GM12801 (cell line): Measurements from ENCODE around the gene ZFYVE16.

Experiments used
- CTCF ChIP-seq: IDR thresholded peaks from one replicate; pipeline ENCODE4 v1.5.1; 2011; ENCODE audit warnings: control low read depth; ENCODE audit not compliant: insufficient read length; ENCODE audit errors: extremely low read depth

The ZFYVE16 gene

GRCh38 chr5:80437326-80437725 lies 29.5 kb downstream of the ZFYVE16 start:
- no peak for TF ChIP-seq CTCF

- no peak for TF ChIP-seq CTCF
Measured at GRCh38 chr5:80438739-80439138, 30.9 kb downstream of the ZFYVE16 start.

DNA sequence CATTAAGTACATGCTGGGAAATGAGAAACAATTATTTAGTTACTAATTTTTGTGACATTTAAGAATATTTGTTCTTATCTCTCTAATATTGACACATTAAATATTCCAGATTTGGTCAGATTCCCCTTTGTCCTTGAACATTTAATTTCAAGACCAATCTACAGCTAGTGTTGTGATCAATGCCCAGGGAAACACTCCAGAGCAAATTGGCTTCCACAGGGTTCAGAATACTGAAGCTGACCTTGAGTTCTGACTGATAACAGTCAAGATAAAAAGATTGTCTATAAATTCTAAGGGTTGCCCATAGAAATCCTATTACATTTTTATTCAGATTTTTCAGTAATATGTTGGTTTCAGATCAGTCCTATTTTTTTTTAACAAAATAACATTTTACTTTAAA lies 31.3 kb downstream of the ZFYVE16 start:
- TF ChIP-seq CTCF, result no peak

GRCh38 chr5:80442742-80443141 lies 34.9 kb downstream of the ZFYVE16 start:
- TF ChIP-seq CTCF, result no peak

DNA sequence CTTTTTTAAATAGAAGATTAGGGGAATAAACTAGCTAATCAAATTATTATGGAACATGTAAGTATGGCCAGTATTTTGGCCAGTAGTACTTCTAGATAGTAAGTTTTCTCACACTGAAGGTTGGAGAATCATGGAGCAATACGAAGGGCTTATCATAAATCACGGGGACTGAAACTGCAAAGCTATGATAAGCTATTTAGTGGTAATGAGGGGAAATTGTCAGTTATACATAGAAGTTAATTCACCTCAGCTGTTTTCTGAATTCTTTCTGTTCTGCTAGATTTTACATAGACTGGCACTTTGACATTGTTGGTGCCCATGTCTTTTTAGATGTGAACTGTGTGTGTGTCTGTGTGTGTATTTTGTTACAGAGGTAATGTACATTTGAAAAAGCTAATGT lies 45.5 kb downstream of the ZFYVE16 start:
- no peak for TF ChIP-seq CTCF

GRCh38 chr5:80463269-80463668 lies 55.4 kb downstream of the ZFYVE16 start:
- no peak for TF ChIP-seq CTCF

- no peak for TF ChIP-seq CTCF
Measured at GRCh38 chr5:80466669-80467485, 59.0 kb downstream of the ZFYVE16 start.
